H1 (cell line): ENCODE results near the gene TOP2A. TPM values are rescaled to one million over a fixed set of nuclear protein-coding genes. Genes with fewer than 3 reads are reported as not detected.

Experiments used
- CTCF ChIA-PET: fragments of 300-600 bp; sonication (Branson Sonifier 250); formaldehyde crosslinking; loops from one replicate; lab custom pipeline; 2021; ENCODE audit not compliant: partially characterized antibody; lab: Charles Lee
- POLR2A ChIA-PET: fragments of 300-600 bp; sonication (Branson Sonifier 250); formaldehyde crosslinking; loops from one replicate; lab custom pipeline; 2021; ENCODE audit warnings: inconsistent platforms; ENCODE audit not compliant: partially characterized antibody; lab: Charles Lee
- DNase-seq, 2 experiments: peaks; one replicate each; pipeline versions ENCODE4 v3.0.0 to v3.0.0-alpha.2; 2010 to 2022; ENCODE audit warnings: low spot score in 2 of 2, low read depth in 1 of 2, mixed read lengths in 1 of 2
- FAIRE-seq: peaks from 2 replicates; lab custom pipeline; 2011; peaks lifted over from hg19 to GRCh38; lab: Jason Lieb, UNC
- H2AFZ ChIP-seq: 2 replicates; pipeline ENCODE4 v1.8.1; 2012; ENCODE audit warnings: low read length, inconsistent platforms
- H2AK5ac ChIP-seq: 2 replicates; pipeline ENCODE4 v1.6.1; 2013; ENCODE audit warnings: low read depth, low read length
- H2BK120ac ChIP-seq: replicated peaks from 2 replicates; pipeline ENCODE3; 2013; ENCODE audit warnings: low read depth, low read length, inconsistent platforms
- H2BK12ac ChIP-seq: 2 replicates; pipeline ENCODE4 v1.6.1; 2013; ENCODE audit warnings: low read depth, low read length
- H2BK15ac ChIP-seq: 2 replicates; pipeline ENCODE4 v1.6.1; 2013; ENCODE audit warnings: low read length
- H2BK20ac ChIP-seq: 2 replicates; pipeline ENCODE4 v1.6.1; 2013; ENCODE audit warnings: low read length
- H2BK5ac ChIP-seq: 2 replicates; pipeline ENCODE4 v1.6.1; 2013; ENCODE audit warnings: low read depth, low read length
- H3K14ac ChIP-seq: 2 replicates; pipeline ENCODE4 v1.6.1; 2013; ENCODE audit warnings: inconsistent platforms; ENCODE audit not compliant: insufficient read length
- H3K18ac ChIP-seq: 2 replicates; pipeline ENCODE4 v1.6.1; 2013; ENCODE audit warnings: low read length; ENCODE audit errors: extremely low read depth
- H3K23ac ChIP-seq: 2 replicates; pipeline ENCODE4 v1.6.1; 2013; ENCODE audit warnings: inconsistent platforms; ENCODE audit not compliant: insufficient read length
- H3K23me2 ChIP-seq: 2 replicates; pipeline ENCODE4 v1.6.1; 2013; ENCODE audit warnings: low read depth, low read length
- H3K27ac ChIP-seq: 2 replicates; pipeline ENCODE4 v1.6.1; 2011; ENCODE audit warnings: low read depth, low read length, inconsistent platforms
- H3K27me3 ChIP-seq, 4 experiments: replicated peaks in 1 of 4; 1 replicate in 1 of 4; 2 replicates in 3 of 4; pipeline versions ENCODE4 v1.6.1 to v1.8.1; 2011 to 2013; ENCODE audit warnings: low read length in 3 of 4, mild to moderate bottlenecking in 3 of 4, inconsistent platforms in 2 of 4, mixed read lengths in 2 of 4, moderate library complexity in 1 of 4; ENCODE audit not compliant: control insufficient read depth in 3 of 4, insufficient read depth in 3 of 4; ENCODE audit errors: extremely low read depth in 1 of 4
- H3K36me3 ChIP-seq, 4 experiments: 2 replicates each; pipeline versions ENCODE4 v1.6.1 to v1.8.1; 2011 to 2013; ENCODE audit warnings: mild to moderate bottlenecking in 4 of 4, low read length in 3 of 4, moderate library complexity in 2 of 4, control low read depth in 1 of 4, inconsistent platforms in 1 of 4; ENCODE audit not compliant: insufficient read depth in 4 of 4, control insufficient read depth in 2 of 4
- H3K4ac ChIP-seq: replicated peaks from 2 replicates; pipeline ENCODE3; 2013; ENCODE audit warnings: low read length, low read depth, mixed read lengths, inconsistent platforms; ENCODE audit not compliant: insufficient read length
- H3K4me1 ChIP-seq, 4 experiments: replicated peaks in 1 of 4; 1 replicate in 1 of 4; 2 replicates in 3 of 4; pipeline versions ENCODE4 v1.6.1 to v1.8.1; 2011 to 2013; ENCODE audit warnings: low read length in 3 of 4, inconsistent platforms in 2 of 4, mixed read lengths in 1 of 4; ENCODE audit not compliant: insufficient read depth in 4 of 4, control insufficient read depth in 3 of 4
- H3K4me2 ChIP-seq, 2 experiments: 2 replicates each; pipeline versions ENCODE4 v1.6.1 to v1.8.1; 2011 to 2013; ENCODE audit warnings: low read depth in 2 of 2, low read length in 2 of 2, control low read depth in 1 of 2, inconsistent platforms in 1 of 2, mild to moderate bottlenecking in 1 of 2; ENCODE audit not compliant: insufficient read depth in 1 of 2
- H3K4me3 ChIP-seq, 4 experiments: fragments of 200-600, 300-600 bp in 1 of 4; sonication (generic), shearing (Covaris generic), sonication (Bioruptor Twin) in 1 of 4; 2 replicates each; pipeline versions ENCODE4 v1.5.1 to v1.8.1; 2011 to 2016; ENCODE audit warnings: low read length in 4 of 4, low read depth in 3 of 4, control low read depth in 2 of 4, inconsistent platforms in 2 of 4, mild to moderate bottlenecking in 2 of 4, mixed read lengths in 1 of 4, moderate library complexity in 1 of 4; ENCODE audit not compliant: insufficient read depth in 2 of 4; ENCODE audit errors: extremely low read depth in 1 of 4
- H3K56ac ChIP-seq: replicated peaks from 2 replicates; pipeline ENCODE3; 2013; ENCODE audit warnings: low read depth, mild to moderate bottlenecking, mixed read lengths, low read length, inconsistent platforms; ENCODE audit not compliant: insufficient read length
- H3K79me1 ChIP-seq: 2 replicates; pipeline ENCODE4 v1.6.1; 2013; ENCODE audit warnings: low read depth, low read length, control low read depth
- H3K79me2 ChIP-seq, 2 experiments: 2 replicates each; pipeline versions ENCODE4 v1.6.1 to v1.8.1; 2012 to 2013; ENCODE audit warnings: low read length in 2 of 2, mild to moderate bottlenecking in 2 of 2, inconsistent platforms in 1 of 2; ENCODE audit not compliant: insufficient read depth in 2 of 2, control insufficient read depth in 1 of 2
- H3K9ac ChIP-seq, 4 experiments: replicated peaks in 1 of 4; 1 replicate in 1 of 4; 2 replicates in 3 of 4; pipeline versions ENCODE4 v1.6.1 to v1.8.1; 2011 to 2013; ENCODE audit warnings: low read depth in 3 of 4, low read length in 3 of 4, control low read depth in 2 of 4, mild to moderate bottlenecking in 2 of 4, moderate library complexity in 2 of 4, inconsistent platforms in 1 of 4; ENCODE audit errors: extremely low read depth in 1 of 4
- H3K9me3 ChIP-seq, 2 experiments: 2 replicates each; pipeline versions ENCODE4 v1.6.1 to v1.8.1; 2012 to 2013; ENCODE audit warnings: mild to moderate bottlenecking in 2 of 2, moderate library complexity in 2 of 2, control low read depth in 1 of 2, inconsistent platforms in 1 of 2, low read depth in 1 of 2, low read length in 1 of 2, mixed read lengths in 1 of 2; ENCODE audit not compliant: insufficient read depth in 2 of 2
- H4K20me1 ChIP-seq, 2 experiments: replicated peaks in 1 of 2; 2 replicates each; pipeline versions ENCODE3 to v1.8.1; 2011 to 2013; ENCODE audit warnings: inconsistent platforms in 2 of 2, low read length in 2 of 2, mild to moderate bottlenecking in 1 of 2; ENCODE audit not compliant: insufficient read depth in 2 of 2, control insufficient read depth in 1 of 2
- H4K5ac ChIP-seq: 2 replicates; pipeline ENCODE4 v1.6.1; 2013; ENCODE audit warnings: low read length, low read depth, mixed read lengths, inconsistent platforms; ENCODE audit not compliant: insufficient read length
- H4K8ac ChIP-seq: 2 replicates; pipeline ENCODE4 v1.8.0; 2013; ENCODE audit warnings: mild to moderate bottlenecking, moderate library complexity, low read length, inconsistent platforms; ENCODE audit not compliant: insufficient read depth; ENCODE audit errors: extremely low read depth
- H4K91ac ChIP-seq: replicated peaks from 2 replicates; pipeline ENCODE3; 2013; ENCODE audit warnings: low read length, mixed read lengths, inconsistent platforms; ENCODE audit not compliant: insufficient read length
- BACH1 ChIP-seq: IDR thresholded peaks from 2 replicates; pipeline ENCODE4 v1.6.1; 2012; ENCODE audit warnings: low read length, improper control_type of control experiment
- BCL11A ChIP-seq, 2 experiments: IDR thresholded peaks; one replicate each; pipeline ENCODE4 v1.6.1; 2011; ENCODE audit warnings: low read depth in 2 of 2, low read length in 2 of 2, mild to moderate bottlenecking in 2 of 2
- CHD1 ChIP-seq: IDR thresholded peaks from 2 replicates; pipeline ENCODE4 v1.6.1; 2012; ENCODE audit warnings: low read depth, low read length, improper control_type of control experiment
- CHD2 ChIP-seq: IDR thresholded peaks from 2 replicates; pipeline ENCODE4 v1.6.1; 2012; ENCODE audit warnings: low read length, improper control_type of control experiment
- CREB1 ChIP-seq: IDR thresholded peaks from 2 replicates; pipeline ENCODE4 v1.6.1; 2012; ENCODE audit warnings: inconsistent platforms
- CTBP2 ChIP-seq: IDR thresholded peaks from 2 replicates; pipeline ENCODE4 v1.7.0; 2011; ENCODE audit warnings: borderline replicate concordance, mild to moderate bottlenecking, moderate library complexity, mixed read lengths, low read length; ENCODE audit not compliant: insufficient read depth, insufficient read length
- EZH2 ChIP-seq: fragments of 200-600 bp; sonication (generic); IDR thresholded peaks from 2 replicates; pipeline ENCODE4 v1.7.1; 2012; ENCODE audit warnings: low read depth, mild to moderate bottlenecking, moderate library complexity, low read length, inconsistent platforms; ENCODE audit not compliant: severe bottlenecking
- GTF2F1 ChIP-seq: IDR thresholded peaks from 2 replicates; pipeline ENCODE4 v1.6.1; 2012; ENCODE audit warnings: low read depth, low read length, improper control_type of control experiment, borderline replicate concordance
- POLR2AphosphoS5 ChIP-seq: IDR thresholded peaks from 2 replicates; pipeline ENCODE4 v1.6.1; 2011; ENCODE audit warnings: low read depth, low read length
- RXRA ChIP-seq: IDR thresholded peaks from 2 replicates; pipeline ENCODE4 v1.6.1; 2011; ENCODE audit warnings: low read depth, mild to moderate bottlenecking, low read length, moderate library complexity; ENCODE audit not compliant: insufficient read depth
- SIX5 ChIP-seq: IDR thresholded peaks from 2 replicates; pipeline ENCODE4 v1.6.1; 2011; ENCODE audit warnings: mild to moderate bottlenecking, low read depth, low read length
- ZNF274 ChIP-seq: IDR thresholded peaks from 2 replicates; pipeline ENCODE4 v1.7.0; 2012; ENCODE audit warnings: low read length, borderline replicate concordance; ENCODE audit errors: extremely low read depth
- WGBS, 2 experiments: shearing (Covaris generic) in 1 of 2; methylation state at CpG; one replicate each; pipeline versions ENCODE4 v1.1.6 to v1.1.7; 2013 to 2015; ENCODE audit warnings: low lambda C conversion rate in 2 of 2, mixed read lengths in 2 of 2, inconsistent platforms in 1 of 2, low coverage in 1 of 2, missing lambda C conversion rate in 1 of 2; ENCODE audit not compliant: insufficient replicate concordance in 2 of 2, insufficient coverage in 1 of 2, insufficient read length in 1 of 2; ENCODE audit errors: extremely low coverage in 1 of 2, missing lambda C conversion rate in 1 of 2; 5-methylcytosine and 5-hydroxymethylcytosine counted together
- polyA plus RNA-seq, 7 experiments: library from polyadenylated mRNA; depleted of rRNA in 3 of 7; stranded (reverse) in 5 of 7; unstranded in 2 of 7; fragments of >200 nt in 5 of 7; fragments of 200-250 nt in 2 of 7; gene quantifications; 1 replicate in 5 of 7; 2 replicates in 1 of 7; 4 replicates in 1 of 7; pipeline versions ENCODE4 v1.2.1 to v1.2.3, GENCODE V29; 2011 to 2013; ENCODE audit warnings: missing spikeins in 2 of 7, mixed read lengths in 2 of 7
- total RNA-seq: library from RNA; stranded (reverse); fragmentation: NEBNext Ultra II Directional; extraction: Animal tissue kit (Norgen Biotek cat#: 25700); gene quantifications from 2 replicates; pipeline ENCODE4 v1.2.1, GENCODE V29; 2021

Gene TOP2A
- total and polyA plus RNA-seq, 2 of the 8 experiments (the other 6 are each of a cell fraction or from before 2014, with no cell fraction given), result 83.1 to 291 TPM

DNA sequence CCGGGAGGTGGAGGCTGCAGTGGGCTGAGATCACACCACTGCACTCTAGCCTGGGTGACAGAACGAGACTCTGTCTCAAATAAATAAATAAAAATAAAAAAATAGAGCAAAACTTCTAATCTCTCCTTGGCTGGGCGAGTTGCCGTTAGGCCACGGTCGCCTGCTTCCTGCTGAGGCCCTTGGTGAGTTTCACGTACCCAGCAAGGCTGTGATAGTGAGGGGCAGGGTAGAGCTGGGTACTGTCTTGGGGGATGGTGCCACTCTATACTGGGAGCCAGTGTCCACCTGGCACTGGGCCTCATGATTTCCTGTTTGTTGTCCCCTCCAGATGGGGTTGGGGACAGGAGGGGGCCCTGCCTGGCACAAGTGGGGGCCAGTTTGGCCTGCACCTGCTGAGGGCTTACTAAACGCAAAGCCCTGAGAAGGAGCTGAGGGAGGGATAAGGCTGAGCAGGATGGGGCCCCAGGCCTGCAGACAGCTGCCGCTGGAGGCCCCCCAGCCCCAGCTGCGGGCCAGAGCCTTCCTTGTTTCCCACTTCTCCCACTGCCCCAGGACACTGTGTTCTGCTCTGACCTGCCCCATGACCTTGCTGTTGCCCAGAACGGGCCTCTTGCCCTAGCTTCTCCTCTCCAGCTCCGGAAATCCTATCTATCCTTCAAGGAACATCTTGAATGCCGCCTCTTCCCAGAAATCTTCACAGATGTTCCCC, 78.6 kb downstream of the TOP2A start:
- Histone ChIP-seq H2BK5ac (no peak overlapping the region), H3K4me3 (no peak overlapping the region), H3K4me1 (peaks cover 7 to 17% (median 13%) of the 10 kb centered on the region in 4 experiments), H3K56ac (no peak overlapping the region), H3K9me3 (no peaks in the 10 kb centered on the region), H3K14ac (no peak overlapping the region), H4K5ac (no peak overlapping the region), H3K79me2 (no peaks in the 10 kb centered on the region), H3K23ac (no peak overlapping the region), H3K27me3 (peaks cover 15 to 68% (median 46%) of the 10 kb centered on the region in 4 experiments), H2AFZ (no peak overlapping the region), H4K20me1 (peaks cover 22 to 38% of the 10 kb centered on the region in 2 experiments), H3K18ac (no peak overlapping the region), H3K4me2 (no peak overlapping the region), H4K8ac (no peak overlapping the region), H3K27ac (no peak overlapping the region), H2BK20ac (no peak overlapping the region), H3K9ac (no peak overlapping the region), H2AK5ac (no peak overlapping the region), H2BK15ac (no peak overlapping the region), H4K91ac (no peak overlapping the region), H3K79me1 (no peaks in the 10 kb centered on the region; the same call in 1 of the 2 replicates), H2BK120ac (no peak overlapping the region), H3K36me3 (no peaks in the 10 kb centered on the region), H3K23me2 (peaks cover 16% of the 10 kb centered on the region; the same call in 1 of the 2 replicates), H3K4ac (no peak overlapping the region), H2BK12ac (no peak overlapping the region)
- POLR2A ChIA-PET, result interaction anchor here (0.9 to 27.8 kb wide), 5 partner anchors 9 to 36 kb away, joined by 3 to 570 read pairs (median 4); partner anchors contain the start of genes CDC6 and RARA
- TF ChIP-seq RXRA (no peak), SIX5 (no peak), CREB1 (no peak), BACH1 (no peak), EZH2 (no peak), CHD2 (no peak), CHD1 (no peak), BCL11A (IDR thresholded peaks at IDR 0.05; ENCODE audit: low read depth in 2 of 2, low read length in 2 of 2) (no peak), CTBP2 (no peak), ZNF274 (no peak), POLR2AphosphoS5 (no peak), GTF2F1 (no peak)
- FAIRE-seq (no peak), DNase-seq (no peak)
- 92% methylated on average over 13 of the region's 13 CpGs; no CpG with 5 or more reads in 1 of the 2 experiments for WGBS, 2 experiments
- CTCF ChIA-PET, result interaction anchor here (1.0 to 30.8 kb wide), 3 partner anchors 9 to 21 kb away, joined by 3 to 1198 read pairs (median 4); partner anchors contain the start of gene RARA
